GM23338 (cell line): ENCODE results near the gene PDE2A. TPM values are rescaled to one million over a fixed set of nuclear protein-coding genes. Genes with fewer than 3 reads are reported as not detected.

Source experiments
- ATAC-seq: fragments of 200-7000 bp; cut with Tn5 transposase; 3 replicates; pipeline ENCODE4 v1.9.1; 2020
- DNase-seq: peaks from one replicate; pipeline ENCODE4 v3.0.0-alpha.2; 2015; ENCODE audit warnings: low spot score
- H2AFZ ChIP-seq: fragments of 200-600 bp; sonication (generic); 2 replicates; pipeline ENCODE4 v1.8.0; 2016; ENCODE audit warnings: antibody characterized with exemption, mild to moderate bottlenecking, moderate library complexity
- H3F3A ChIP-seq: fragments of 200-600 bp; sonication (generic); replicated peaks from 2 replicates; pipeline ENCODE4 v1.8.0; 2017; ENCODE audit warnings: antibody characterized with exemption, mixed run types, low read depth
- H3K27ac ChIP-seq: fragments of 200-600 bp; sonication (generic); 2 replicates; pipeline ENCODE4 v1.6.1; 2016; ENCODE audit warnings: low read depth
- H3K27me3 ChIP-seq: fragments of 200-600 bp; sonication (generic); 2 replicates; pipeline ENCODE4 v1.8.0; 2016; ENCODE audit warnings: mild to moderate bottlenecking, mixed run types, moderate library complexity; ENCODE audit not compliant: insufficient read depth
- H3K36me3 ChIP-seq: fragments of 200-600 bp; sonication (generic); 2 replicates; pipeline ENCODE4 v1.8.0; 2016; ENCODE audit warnings: mild to moderate bottlenecking; ENCODE audit not compliant: insufficient read depth
- H3K4me1 ChIP-seq: fragments of 200-600 bp; sonication (generic); 2 replicates; pipeline ENCODE4 v1.8.0; 2016; ENCODE audit warnings: mild to moderate bottlenecking, moderate library complexity; ENCODE audit not compliant: insufficient read depth
- H3K4me2 ChIP-seq: fragments of 200-600 bp; sonication (generic); 2 replicates; pipeline ENCODE4 v1.7.1; 2017; ENCODE audit warnings: mixed run types
- H3K4me3 ChIP-seq: fragments of 200-600 bp; sonication (generic); 2 replicates; pipeline ENCODE4 v1.6.1; 2016; ENCODE audit warnings: mixed run types
- H3K79me2 ChIP-seq: fragments of 200-600 bp; sonication (generic); replicated peaks from 2 replicates; pipeline ENCODE4 v1.8.0; 2017; ENCODE audit warnings: mild to moderate bottlenecking; ENCODE audit not compliant: insufficient read depth
- H3K9me2 ChIP-seq: fragments of 200-600 bp; sonication (generic); 2 replicates; pipeline ENCODE4 v1.8.0; 2017; ENCODE audit not compliant: insufficient read depth
- H4K20me1 ChIP-seq: fragments of 200-600 bp; sonication (generic); replicated peaks from 2 replicates; pipeline ENCODE4 v1.8.0; 2017; ENCODE audit warnings: mild to moderate bottlenecking; ENCODE audit not compliant: insufficient read depth
- H3K27ac Mint-ChIP-seq: 2 replicates; pipeline ENCODE4 v1.8.0; 2020; ENCODE audit warnings: inconsistent platforms, mild to moderate bottlenecking, moderate library complexity, mixed read lengths
- H3K27me3 Mint-ChIP-seq: 3 replicates; pipeline ENCODE4 v1.8.0; 2022; ENCODE audit warnings: low read depth, mild to moderate bottlenecking, moderate library complexity, mixed read lengths, inconsistent platforms; ENCODE audit not compliant: insufficient read depth, poor library complexity
- H3K36me3 Mint-ChIP-seq: 3 replicates; pipeline ENCODE4 v1.8.0; 2021; ENCODE audit warnings: low read depth, mild to moderate bottlenecking, inconsistent platforms, moderate library complexity, mixed read lengths
- H3K4me1 Mint-ChIP-seq: 3 replicates; pipeline ENCODE4 v1.8.0; 2020; ENCODE audit warnings: mild to moderate bottlenecking, inconsistent platforms, mixed read lengths
- H3K4me3 Mint-ChIP-seq: 3 replicates; pipeline ENCODE4 v1.8.0; 2021; ENCODE audit warnings: moderate library complexity, mild to moderate bottlenecking, inconsistent platforms, mixed read lengths
- H3K9me3 Mint-ChIP-seq: 3 replicates; pipeline ENCODE4 v1.8.0; 2020; ENCODE audit warnings: moderate library complexity, mild to moderate bottlenecking, inconsistent platforms, mixed read lengths
- CREB1 ChIP-seq: fragments of 250-450 bp; sonication (Bioruptor Pico); IDR thresholded peaks from 2 replicates; pipeline ENCODE4 v1.5.0; 2020; ENCODE audit warnings: low read depth, mild to moderate bottlenecking, moderate library complexity
- CTCF ChIP-seq, 2 experiments: fragments of 200-600 bp in 1 of 2; sonication (generic) in 1 of 2; conservative IDR thresholded peaks; 2 replicates each; pipeline versions ENCODE4 v1.5.1 to v1.6.1; 2016 to 2017; ENCODE audit warnings: antibody characterized with exemption in 2 of 2, low read depth in 2 of 2, mild to moderate bottlenecking in 2 of 2, moderate library complexity in 1 of 2
- ETS1 ChIP-seq: IDR thresholded peaks from 2 replicates; pipeline ENCODE4 v1.6.1; 2016; ENCODE audit warnings: antibody characterized with exemption
- EZH2 ChIP-seq: fragments of 200-600 bp; sonication (generic); IDR thresholded peaks from one replicate; pipeline ENCODE4 v1.8.0; 2017; ENCODE audit warnings: antibody characterized with exemption, mild to moderate bottlenecking, low read depth; ENCODE audit not compliant: unreplicated experiment
- EZH2phosphoT487 ChIP-seq: fragments of 200-600 bp; sonication (generic); IDR thresholded peaks from one replicate; pipeline ENCODE4 v1.8.1; 2018; ENCODE audit warnings: antibody characterized with exemption; ENCODE audit not compliant: unreplicated experiment
- JUNB ChIP-seq: IDR thresholded peaks from one replicate; pipeline ENCODE4 v1.6.1; 2016; ENCODE audit warnings: antibody characterized with exemption; ENCODE audit not compliant: unreplicated experiment
- NANOG ChIP-seq: IDR thresholded peaks from 2 replicates; pipeline ENCODE4 v1.6.1; 2016; ENCODE audit warnings: antibody characterized with exemption, borderline replicate concordance
- REST ChIP-seq: IDR thresholded peaks from one replicate; pipeline ENCODE4 v1.6.1; 2018; ENCODE audit warnings: antibody characterized with exemption; ENCODE audit not compliant: unreplicated experiment
- STAT1 ChIP-seq: IDR thresholded peaks from one replicate; pipeline ENCODE4 v1.6.1; 2016; ENCODE audit warnings: antibody characterized with exemption; ENCODE audit not compliant: unreplicated experiment
- ZNF114 ChIP-seq: fragments of 250-450 bp; sonication (Bioruptor Pico); IDR thresholded peaks from 2 replicates; pipeline ENCODE4 v1.5.0; 2020; ENCODE audit warnings: mild to moderate bottlenecking, moderate library complexity
- ZNF331 ChIP-seq: fragments of 250-450 bp; sonication (Bioruptor Pico); IDR thresholded peaks from 2 replicates; pipeline ENCODE4 v1.5.0; 2020; ENCODE audit warnings: low read depth, mild to moderate bottlenecking, moderate library complexity
- ZNF462 ChIP-seq: fragments of 250-450 bp; sonication (Bioruptor Pico); IDR thresholded peaks from 2 replicates; pipeline ENCODE4 v1.5.0; 2020; ENCODE audit warnings: mild to moderate bottlenecking, moderate library complexity
- polyA plus RNA-seq: library from polyadenylated mRNA; unstranded; fragments of >200 nt; fragmentation: Nextera tagmentation; extraction: Ambion mirVana; gene quantifications from 2 replicates; pipeline ENCODE4 v1.2.1, GENCODE V29; 2016
- total RNA-seq: library from RNA; depleted of rRNA; stranded (reverse); fragments of >200 nt; shearing (Covaris generic); gene quantifications from 2 replicates; pipeline ENCODE4 v1.2.3, GENCODE V29; 2014

The PDE2A gene
- total and polyA plus RNA-seq, 2 experiments from 2014 or later: 4.3 to 16.2 TPM

GRCh38 chr11:72679869-72680268 lies 5.6 kb upstream of the PDE2A start (continued):
- no peak for TF ChIP-seq REST
- no peak for TF ChIP-seq ETS1
- no peak for TF ChIP-seq EZH2phosphoT487

GRCh38 chr11:72678524-72678923 lies 4.3 kb upstream of the PDE2A start:
- H3K79me2 ChIP-seq: no peaks in the 10 kb centered on the region
- peaks cover 32% of the 10 kb centered on the region for H3K4me1 ChIP-seq
- H3K4me2 ChIP-seq: no peak overlapping the region
- H3F3A ChIP-seq: no peaks in the 10 kb centered on the region
- H3K27me3 ChIP-seq: peaks cover 54% of the 10 kb centered on the region
- peaks cover 4% of the 10 kb centered on the region; the same call in 1 of the 2 replicates for H4K20me1 ChIP-seq
- H2AFZ ChIP-seq: no peak overlapping the region
- H3K9me2 ChIP-seq: no peaks in the 10 kb centered on the region
- no peak overlapping the region for H3K4me3 ChIP-seq
- Mint-ChIP-seq H3K36me3 (no peaks in the 10 kb centered on the region), H3K4me1 (peaks cover 44% of the 10 kb centered on the region), H3K4me3 (no peak overlapping the region), H3K27me3 (peaks cover 47% of the 10 kb centered on the region), H3K9me3 (no peaks in the 10 kb centered on the region), H3K27ac (no peak overlapping the region)
- ATAC-seq (no peak), DNase-seq (no peak)
- no peak overlapping the region for H3K27ac ChIP-seq
- no peaks in the 10 kb centered on the region for H3K36me3 ChIP-seq
- TF ChIP-seq JUNB (no peak), STAT1 (no peak), ZNF331 (CRISPR knock-in tag) (no peak), ZNF114 (CRISPR knock-in tag) (no peak), NANOG (no peak), EZH2 (no peak), CREB1 (no peak), ETS1 (no peak), ZNF462 (CRISPR knock-in tag) (no peak), CTCF (conservative IDR thresholded peaks at IDR 0.05; ENCODE audit: low read depth in 2 of 2) (no peak)
